Keratinocyte (primary cell): ENCODE measurements around the gene ZNF678.

ENCODE experiments used
- EZH2 ChIP-seq: IDR thresholded peaks from one replicate; pipeline ENCODE4 v1.6.1; 2012; ENCODE audit warnings: inconsistent platforms, mild to moderate bottlenecking, low read length, moderate library complexity
- TF ChIP-seq, protein P1 (sequence below), 3 experiments: IDR thresholded peaks in 1 of 3; conservative IDR thresholded peaks in 1 of 3; optimal IDR thresholded peaks in 1 of 3; 2 replicates in 2 of 3; 3 replicates in 1 of 3; pipeline versions ENCODE3 to v1.5.1; 2011; ENCODE audit warnings: low read length in 3 of 3, mild to moderate bottlenecking in 3 of 3, moderate library complexity in 2 of 3, control low read depth in 1 of 3, inconsistent platforms in 1 of 3; ENCODE audit not compliant: insufficient read depth in 2 of 3; ENCODE audit errors: extremely low read depth in 1 of 3

DNA sequence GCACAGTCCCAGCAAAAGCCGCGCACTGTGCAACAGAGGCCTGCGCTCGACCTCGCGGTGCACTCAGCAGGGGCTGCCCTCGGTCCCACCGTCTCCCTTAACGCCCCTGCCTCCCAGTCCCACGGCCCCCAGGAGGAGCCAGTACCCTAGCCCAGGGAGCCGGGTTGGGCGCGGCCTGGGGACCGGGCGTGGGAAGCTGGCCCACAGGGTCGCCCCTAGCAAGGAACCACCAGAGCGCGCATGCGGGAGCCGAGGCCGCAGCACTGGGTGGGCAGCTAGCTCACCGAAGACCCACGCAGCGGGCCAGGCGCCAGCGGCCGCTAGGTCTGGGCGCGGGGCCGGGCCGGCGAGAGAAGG, 21.6 kb upstream of the ZNF678 start:
- TF ChIP-seq, protein P1, sequence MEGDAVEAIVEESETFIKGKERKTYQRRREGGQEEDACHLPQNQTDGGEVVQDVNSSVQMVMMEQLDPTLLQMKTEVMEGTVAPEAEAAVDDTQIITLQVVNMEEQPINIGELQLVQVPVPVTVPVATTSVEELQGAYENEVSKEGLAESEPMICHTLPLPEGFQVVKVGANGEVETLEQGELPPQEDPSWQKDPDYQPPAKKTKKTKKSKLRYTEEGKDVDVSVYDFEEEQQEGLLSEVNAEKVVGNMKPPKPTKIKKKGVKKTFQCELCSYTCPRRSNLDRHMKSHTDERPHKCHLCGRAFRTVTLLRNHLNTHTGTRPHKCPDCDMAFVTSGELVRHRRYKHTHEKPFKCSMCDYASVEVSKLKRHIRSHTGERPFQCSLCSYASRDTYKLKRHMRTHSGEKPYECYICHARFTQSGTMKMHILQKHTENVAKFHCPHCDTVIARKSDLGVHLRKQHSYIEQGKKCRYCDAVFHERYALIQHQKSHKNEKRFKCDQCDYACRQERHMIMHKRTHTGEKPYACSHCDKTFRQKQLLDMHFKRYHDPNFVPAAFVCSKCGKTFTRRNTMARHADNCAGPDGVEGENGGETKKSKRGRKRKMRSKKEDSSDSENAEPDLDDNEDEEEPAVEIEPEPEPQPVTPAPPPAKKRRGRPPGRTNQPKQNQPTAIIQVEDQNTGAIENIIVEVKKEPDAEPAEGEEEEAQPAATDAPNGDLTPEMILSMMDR (optimal IDR thresholded peaks at IDR 0.05 in 1 of 3, IDR thresholded peaks at IDR 0.05 in 1 of 3, conservative IDR thresholded peaks at IDR 0.05 in 1 of 3; ENCODE audit: extremely low read depth in 1 of 3, insufficient read depth in 2 of 3, low read length in 3 of 3), result no peak
- no peak for TF ChIP-seq EZH2
